Adipocyte (in vitro differentiated cells): Measurements from ENCODE around the gene IRF2BP2.

Source experiments
- DNase-seq: peaks from one replicate; pipeline ENCODE4 v3.0.0-alpha.2; 2015; ENCODE audit warnings: low read depth
- H3K27me3 ChIP-seq: replicated peaks from 2 replicates; pipeline ENCODE4 v1.7.0; 2013; ENCODE audit warnings: mild to moderate bottlenecking, low read length, moderate library complexity; ENCODE audit not compliant: control insufficient read depth, insufficient read depth
- H3K36me3 ChIP-seq: 2 replicates; pipeline ENCODE4 v1.7.0; 2013; ENCODE audit warnings: low read length, mild to moderate bottlenecking, moderate library complexity; ENCODE audit not compliant: control insufficient read depth, insufficient read depth, severe bottlenecking
- H3K4me1 ChIP-seq: 2 replicates; pipeline ENCODE4 v1.7.0; 2013; ENCODE audit warnings: mild to moderate bottlenecking, low read length, moderate library complexity; ENCODE audit not compliant: control insufficient read depth, insufficient read depth
- H3K4me3 ChIP-seq: 2 replicates; pipeline ENCODE4 v1.7.0; 2013; ENCODE audit warnings: mild to moderate bottlenecking, low read length, moderate library complexity
- H3K9ac ChIP-seq: 2 replicates; pipeline ENCODE4 v1.7.0; 2013; ENCODE audit warnings: mild to moderate bottlenecking, low read length, moderate library complexity
- H3K9me3 ChIP-seq: 2 replicates; pipeline ENCODE4 v1.7.0; 2013; ENCODE audit warnings: mild to moderate bottlenecking, low read length, moderate library complexity; ENCODE audit not compliant: control insufficient read depth

IRF2BP2 gene

GRCh38 chr1:234556245-234556943 is 53.6 kb downstream of the IRF2BP2 start:
- Histone ChIP-seq H3K9me3 (no peaks in the 10 kb centered on the region), H3K36me3 (no peaks in the 10 kb centered on the region), H3K27me3 (no peaks in the 10 kb centered on the region), H3K4me3 (no peak overlapping the region), H3K9ac (no peak overlapping the region), H3K4me1 (peaks cover 7% of the 10 kb centered on the region)
- DNase-seq = no peak

- Histone ChIP-seq H3K9me3 (no peaks in the 10 kb centered on the region), H3K4me3 (no peak overlapping the region), H3K4me1 (peaks cover 7% of the 10 kb centered on the region), H3K9ac (no peak overlapping the region), H3K27me3 (no peaks in the 10 kb centered on the region), H3K36me3 (no peaks in the 10 kb centered on the region)
- no peak for DNase-seq
These were observed 54.5 kb downstream of the IRF2BP2 start for GRCh38 chr1:234555390-234556024.

- no peaks in the 10 kb centered on the region for H3K9me3 ChIP-seq
- no peak overlapping the region for H3K9ac ChIP-seq
- no peaks in the 10 kb centered on the region for H3K27me3 ChIP-seq
- H3K4me3 ChIP-seq = no peak overlapping the region
- no peak for DNase-seq
- no peaks in the 10 kb centered on the region for H3K36me3 ChIP-seq
- peaks cover 7% of the 10 kb centered on the region for H3K4me1 ChIP-seq
These were observed 55.2 kb downstream of the IRF2BP2 start for GRCh38 chr1:234554698-234555311.
